NCI-H1417 treated with DMSO at 0.1 percent for 48 hours (cell line): ENCODE measurements around the gene ZFP36L1.

Source experiments
- DNase-seq: peaks from one replicate; lab custom pipeline; 2025; lab: John Stamatoyannopoulos, UW

The ZFP36L1 gene

DNA sequence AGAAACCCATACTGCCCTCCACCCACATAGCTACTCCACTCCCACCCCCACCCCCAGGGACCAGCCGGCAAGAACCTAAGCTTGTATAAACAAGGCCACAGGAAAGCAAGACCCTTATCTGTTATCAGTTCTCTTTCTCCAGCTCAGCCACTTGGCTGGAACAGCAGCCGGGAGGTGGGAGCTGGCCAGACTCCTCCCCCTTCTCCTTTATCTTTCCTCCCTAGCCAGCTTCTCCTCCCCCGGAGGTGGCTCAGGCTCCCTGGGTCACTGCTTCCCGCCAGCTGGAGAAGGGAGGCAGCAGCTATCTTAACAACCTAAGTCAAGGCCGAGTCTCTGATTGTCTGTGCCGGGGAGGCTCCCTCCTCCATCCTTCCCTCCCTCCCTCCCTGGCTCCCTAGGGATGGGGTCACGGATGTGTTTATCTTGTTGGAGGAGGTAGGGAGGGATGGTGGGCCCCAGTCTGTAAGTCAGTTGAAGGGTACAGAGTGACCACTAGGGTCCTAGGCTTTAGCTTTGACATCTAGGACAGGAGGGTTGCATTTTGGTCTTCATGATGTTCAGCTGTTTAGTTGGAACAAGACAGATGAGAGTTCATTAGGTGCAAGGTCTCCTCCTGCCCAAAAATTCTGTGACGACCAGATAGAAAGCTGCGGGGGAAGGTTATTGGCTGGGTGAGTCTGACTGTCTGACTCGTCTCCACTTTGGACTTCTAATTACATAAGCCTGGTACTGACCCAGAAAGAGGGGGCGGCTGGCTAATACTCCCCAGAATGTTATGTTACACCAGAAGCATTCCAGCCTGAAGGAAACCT lies 29.7 kb downstream of the ZFP36L1 start:
- DNase-seq = no peak

DNA sequence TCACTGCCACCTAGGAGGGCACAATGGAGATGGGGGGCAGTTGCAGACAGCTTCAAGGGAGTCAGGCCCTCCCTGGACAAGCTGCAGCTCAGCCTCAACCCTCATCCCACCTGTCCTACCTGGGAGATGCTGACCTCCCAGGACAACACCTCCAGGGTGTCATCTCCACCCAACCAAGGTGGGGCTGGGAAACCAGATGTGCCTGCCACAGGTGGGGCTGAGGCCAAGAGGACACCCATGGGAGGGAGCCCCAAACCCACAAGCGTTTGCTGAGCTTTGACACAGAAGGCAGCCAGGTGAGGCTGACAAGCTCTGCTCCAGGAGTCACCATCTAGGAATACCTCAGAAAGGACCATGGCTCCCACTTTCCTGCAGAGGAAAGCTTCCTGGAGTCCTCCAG lies 31.5 kb downstream of the ZFP36L1 start:
- no peak for DNase-seq

DNA sequence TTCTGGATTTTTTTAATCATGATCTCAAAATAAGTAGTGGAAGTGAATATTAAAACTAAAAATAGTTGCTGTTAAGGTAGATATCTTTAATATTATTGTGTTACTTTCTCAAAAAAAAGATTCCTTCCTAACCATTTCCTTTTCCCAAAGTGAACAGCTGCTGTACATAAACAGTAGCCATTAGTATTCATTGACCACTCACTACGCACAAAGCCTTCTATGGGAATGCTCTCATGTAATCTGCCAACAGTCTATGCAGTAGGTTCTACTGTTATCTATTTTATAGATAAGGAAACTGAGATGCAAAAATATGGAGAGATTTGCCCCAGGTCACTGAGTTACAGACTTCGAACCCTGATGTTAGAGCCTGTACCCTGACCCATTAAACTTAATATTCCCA lies 32.1 kb downstream of the ZFP36L1 start:
- DNase-seq = no peak

GRCh38 chr14:68759937-68760336 lies 32.9 kb downstream of the ZFP36L1 start:
- DNase-seq = no peak

DNA sequence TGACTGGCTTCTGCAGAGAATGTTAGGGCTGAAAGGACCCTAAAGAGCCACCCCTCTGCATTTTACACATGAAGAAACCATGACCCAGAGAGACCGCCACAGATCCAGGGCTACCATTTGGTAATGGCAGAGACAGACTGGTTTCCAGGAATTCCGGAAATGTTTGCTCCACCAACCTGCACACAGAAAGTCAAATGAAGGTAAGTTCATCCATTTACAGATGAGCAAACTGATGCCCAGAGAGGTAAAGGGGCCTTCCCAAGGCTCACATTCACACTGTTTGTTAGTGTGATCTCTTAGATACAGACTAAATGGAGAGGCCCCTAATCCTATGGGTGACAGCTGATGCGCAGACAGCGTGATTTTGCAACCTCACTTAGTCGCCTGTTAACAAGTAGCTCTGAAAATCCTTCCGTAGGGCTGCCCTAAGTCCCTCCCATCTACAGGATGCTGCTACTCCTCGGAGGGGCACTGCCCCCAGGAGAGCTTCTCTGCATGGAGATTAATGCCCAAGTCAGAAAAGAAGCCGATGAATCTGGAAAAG lies 33.8 kb downstream of the ZFP36L1 start:
- no peak for DNase-seq

GRCh38 chr14:68758301-68758700 lies 34.6 kb downstream of the ZFP36L1 start:
- DNase-seq = no peak

GRCh38 chr14:68757618-68758081 lies 35.2 kb downstream of the ZFP36L1 start:
- no peak for DNase-seq

- DNase-seq = no peak
Measured at GRCh38 chr14:68756734-68757133, 36.1 kb downstream of the ZFP36L1 start.

DNA sequence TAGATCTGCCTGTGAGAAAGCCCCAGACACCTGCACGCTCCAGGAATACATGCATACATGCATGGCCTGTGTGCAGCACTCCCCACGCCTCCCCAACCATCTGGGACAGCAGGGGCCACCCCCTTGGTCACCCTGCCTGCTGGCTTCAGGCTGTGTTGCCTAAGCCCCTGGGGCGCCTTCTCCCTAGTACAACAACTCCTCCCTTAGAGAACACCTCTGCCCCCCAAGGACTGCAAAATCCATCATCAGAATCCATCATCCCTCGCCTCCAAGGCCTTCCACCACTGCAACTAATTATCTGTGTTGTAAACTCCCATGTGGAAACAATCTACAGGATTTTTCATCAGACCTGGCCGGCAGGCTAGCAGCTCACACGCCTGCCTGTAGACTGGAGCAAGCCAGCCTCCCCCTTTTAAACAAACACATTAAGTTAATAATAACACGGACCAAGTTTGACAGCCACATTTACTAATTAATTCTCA lies 36.8 kb downstream of the ZFP36L1 start:
- DNase-seq = no peak

DNA sequence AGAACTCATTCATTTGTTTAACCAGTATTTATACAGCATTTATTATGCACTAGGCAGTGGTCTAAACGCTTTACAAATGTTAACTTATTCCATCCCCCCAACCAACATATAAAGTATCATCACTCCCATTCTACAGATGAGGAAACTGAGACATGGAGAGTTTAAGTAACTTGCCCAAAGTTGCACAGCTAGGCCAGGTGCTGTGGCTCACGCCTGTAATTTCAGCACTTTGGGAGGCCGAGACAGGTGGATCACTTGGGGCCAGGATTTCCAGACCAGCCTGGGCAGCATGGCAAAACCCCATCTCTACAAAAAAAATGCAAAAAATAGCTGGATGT lies 37.9 kb downstream of the ZFP36L1 start:
- DNase-seq = no peak

DNA sequence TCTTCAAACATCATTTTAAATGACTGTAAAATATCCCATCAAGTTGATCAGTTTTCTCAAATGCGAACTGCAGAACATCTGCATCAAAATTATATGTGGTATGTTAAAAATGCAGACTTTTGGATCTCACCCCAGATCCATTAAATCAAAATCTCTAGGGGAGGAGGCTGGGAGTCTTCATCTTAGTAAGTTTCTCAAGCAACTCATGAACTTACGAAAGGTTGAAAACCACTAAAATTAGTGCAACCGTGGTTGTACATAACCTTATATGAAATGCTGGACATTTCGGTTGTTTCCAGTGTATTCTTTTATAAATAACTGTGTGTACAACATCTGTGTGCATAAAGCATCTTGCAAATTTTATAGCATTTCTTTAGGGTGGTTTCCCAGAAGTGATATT lies 39.2 kb downstream of the ZFP36L1 start:
- no peak for DNase-seq

DNA sequence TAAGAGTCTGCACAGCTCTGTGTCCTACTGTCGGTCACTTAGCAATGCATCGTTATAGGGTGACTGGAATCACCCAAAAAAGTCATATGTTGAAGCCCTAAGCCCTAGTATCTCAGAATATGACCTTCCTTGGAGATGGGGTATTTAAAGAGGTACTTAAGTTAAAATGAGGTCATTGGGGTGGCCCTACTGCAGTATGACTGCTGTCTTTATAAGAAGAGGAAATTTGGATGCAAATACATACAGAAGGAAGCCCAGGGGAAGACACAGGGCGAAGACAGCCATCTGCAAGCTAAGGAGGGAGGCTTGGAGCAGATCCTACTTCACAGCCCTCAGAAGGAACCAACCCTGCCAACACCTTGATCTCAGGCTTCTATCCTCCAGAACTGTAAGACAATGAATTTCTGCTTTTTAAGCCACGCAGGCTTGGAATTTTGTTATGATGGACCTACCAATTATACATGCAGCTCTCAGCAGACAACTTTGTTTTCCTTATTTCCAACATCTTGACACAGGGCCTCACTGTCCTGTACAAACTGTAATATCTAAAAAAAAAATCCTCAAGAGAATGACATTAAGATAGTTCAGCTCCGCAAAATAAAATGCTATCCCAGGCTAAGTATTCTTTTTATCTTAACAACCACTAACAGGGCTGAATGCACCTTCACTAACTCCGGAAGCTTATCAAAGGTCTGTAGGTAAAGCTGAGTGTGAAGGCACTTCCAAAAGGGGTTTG lies 40.4 kb downstream of the ZFP36L1 start:
- DNase-seq = no peak

DNA sequence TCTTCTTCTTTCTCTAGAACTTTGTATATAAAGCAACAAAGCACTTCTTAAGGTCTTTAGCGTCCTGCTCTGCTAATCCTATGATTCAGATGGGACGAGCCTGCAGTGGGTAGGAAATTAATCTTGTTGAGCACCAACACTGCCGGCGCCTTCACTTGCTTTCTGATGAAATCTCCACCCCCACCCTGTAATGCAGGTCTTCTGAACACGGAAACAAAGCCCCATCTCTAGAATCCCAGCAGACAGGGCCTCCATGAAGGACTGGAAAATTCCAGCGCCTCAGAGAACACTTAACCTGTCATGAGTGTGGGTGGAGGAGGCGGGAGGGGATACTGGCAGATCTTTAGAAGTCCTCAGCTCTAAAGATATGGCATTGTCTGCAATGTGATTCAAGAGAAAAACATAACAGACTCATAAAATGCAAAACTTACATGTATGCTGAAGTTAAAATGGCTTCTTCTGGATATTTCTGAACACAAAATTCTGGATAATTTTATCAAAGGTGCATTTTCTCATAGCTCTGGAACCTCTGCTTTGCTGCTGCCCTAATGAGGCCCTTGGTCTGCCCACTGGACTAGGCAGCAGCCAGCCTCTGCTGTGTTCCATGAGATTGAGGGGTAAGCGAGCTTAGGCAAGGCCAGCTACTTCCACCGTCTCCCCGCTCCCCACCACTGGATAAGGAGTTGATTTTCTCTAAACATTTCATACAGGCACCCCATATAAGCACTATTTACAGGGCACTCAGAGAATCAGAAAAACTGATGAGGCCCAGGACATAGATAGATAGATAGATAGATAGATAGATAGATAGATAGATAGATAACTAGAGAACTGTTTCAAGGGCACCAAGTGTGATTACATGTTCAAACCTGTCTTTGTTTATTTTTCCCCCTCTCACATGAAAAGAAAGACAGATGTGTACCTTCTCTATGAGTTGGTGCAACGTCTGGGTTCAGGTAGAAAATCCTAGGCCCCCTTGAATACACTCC lies 43.1 kb downstream of the ZFP36L1 start:
- DNase-seq = no peak

DNA sequence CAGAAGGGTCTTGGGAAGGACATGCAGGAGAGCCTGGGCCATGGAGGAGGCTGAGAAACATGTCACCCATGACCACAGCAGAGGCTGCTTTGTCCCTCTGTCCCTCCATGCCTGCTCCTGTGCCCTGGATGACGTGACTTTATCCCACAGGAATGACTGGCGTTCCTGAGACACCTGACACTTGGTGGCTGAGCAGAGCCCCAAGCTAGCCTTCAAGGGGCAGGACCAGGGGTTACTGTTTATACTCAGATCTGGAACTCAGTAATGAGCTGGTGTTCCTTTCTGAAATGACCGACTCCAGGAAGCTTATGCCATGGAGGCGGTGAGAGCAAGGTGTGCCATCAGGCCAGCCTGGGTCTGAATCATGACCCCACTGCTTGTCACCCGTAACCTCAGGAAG lies 44.2 kb downstream of the ZFP36L1 start:
- no peak for DNase-seq

DNA sequence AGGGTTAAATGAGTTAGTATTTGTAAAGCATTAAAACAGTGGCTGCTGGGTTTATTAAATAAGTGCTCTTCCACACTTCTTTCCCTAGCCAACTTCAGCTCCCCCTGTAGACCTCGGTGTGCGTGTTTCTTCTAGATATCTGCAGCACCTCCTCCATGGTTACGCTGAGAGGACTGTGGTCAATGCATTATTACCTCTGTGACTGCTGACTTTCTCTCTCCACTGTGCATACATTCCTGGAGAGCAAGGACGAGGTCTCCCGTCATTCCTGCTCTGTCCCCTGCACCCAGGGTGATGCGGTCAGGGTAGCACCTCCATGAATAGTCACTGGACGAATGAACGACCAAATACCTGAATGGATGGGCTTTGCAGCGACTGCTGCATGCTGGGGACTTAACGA lies 44.6 kb downstream of the ZFP36L1 start:
- DNase-seq = no peak

DNA sequence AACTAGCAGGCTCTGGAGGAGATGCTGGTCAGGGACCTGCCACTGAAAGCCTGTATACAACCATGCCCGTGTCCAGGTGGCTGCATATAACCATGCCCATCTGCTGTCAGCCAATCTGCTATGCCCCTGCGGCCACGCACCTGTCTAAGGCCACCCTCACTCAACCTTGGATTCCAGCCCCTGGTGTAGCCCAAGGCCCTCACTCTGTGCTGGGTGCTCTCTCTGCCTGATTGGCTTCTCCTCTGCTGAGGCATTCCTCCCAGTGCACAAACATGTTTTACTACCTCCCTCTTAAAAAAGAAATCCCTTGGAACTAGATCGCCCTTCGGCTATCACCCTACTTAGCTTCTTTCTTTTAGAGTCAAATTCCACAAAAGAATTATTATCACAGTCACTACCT lies 45.5 kb downstream of the ZFP36L1 start:
- no peak for DNase-seq

GRCh38 chr14:68744613-68745012 lies 48.3 kb downstream of the ZFP36L1 start:
- DNase-seq = no peak

DNA sequence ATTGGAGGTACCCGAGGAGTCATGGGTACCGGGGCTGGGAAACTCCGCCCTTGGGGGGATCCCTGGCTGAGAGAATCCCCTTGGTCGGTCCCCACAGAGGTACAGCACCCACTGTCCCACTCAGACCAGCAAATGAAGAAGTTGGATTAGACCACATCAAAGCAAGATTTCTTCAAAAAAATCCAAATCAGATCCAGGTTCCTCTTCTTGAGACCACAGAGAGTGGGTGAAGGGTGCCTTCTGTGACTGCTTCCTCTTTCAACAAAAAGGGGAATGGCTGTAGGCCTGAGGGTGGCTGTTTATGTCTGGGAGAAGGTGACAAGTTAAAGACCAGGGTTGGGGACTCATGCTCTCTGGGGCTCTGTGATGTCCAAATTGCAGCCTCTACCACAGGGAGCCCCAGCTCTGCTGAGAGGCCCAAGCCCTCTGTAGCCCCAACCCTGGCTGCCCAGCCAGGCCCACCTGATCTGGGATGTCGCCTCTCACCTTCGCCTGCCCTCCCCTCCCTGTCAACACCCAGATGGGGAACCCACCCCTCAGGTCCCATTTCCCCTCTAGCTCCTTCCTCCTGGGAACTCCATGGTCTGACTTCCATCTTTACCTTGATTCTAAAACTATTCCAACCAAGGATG lies 50.9 kb downstream of the ZFP36L1 start:
- no peak for DNase-seq

GRCh38 chr14:68741477-68741791 lies 51.4 kb downstream of the ZFP36L1 start:
- no peak for DNase-seq

- DNase-seq = no peak
Measured at GRCh38 chr14:68740788-68741476, 51.9 kb downstream of the ZFP36L1 start.

DNA sequence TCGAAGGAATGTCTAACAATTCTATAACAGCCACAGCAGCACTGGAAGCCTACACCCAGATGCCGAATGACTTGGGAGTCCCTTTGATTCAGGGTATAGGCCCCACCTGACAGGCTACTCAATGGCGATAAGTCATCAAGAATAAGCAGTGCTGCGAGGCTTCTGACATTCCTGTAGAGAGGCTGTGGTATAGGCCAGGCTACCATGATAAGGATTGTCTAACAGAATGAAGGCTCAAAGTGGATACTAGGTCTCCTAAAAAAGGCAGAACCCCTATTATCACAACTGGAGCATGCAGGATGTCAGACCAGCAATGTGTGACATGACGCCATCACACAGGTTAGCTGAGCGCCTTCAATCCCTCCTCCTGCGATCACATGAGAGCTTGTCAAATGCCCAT lies 53.2 kb downstream of the ZFP36L1 start:
- DNase-seq = no peak
